GM12865 (cell line): ENCODE results near the gene PTK7.

Experiments used
- DNase-seq: peaks from one replicate; pipeline ENCODE4 v3.0.0; 2010; ENCODE audit warnings: low read depth
- H3K4me3 ChIP-seq: 2 replicates; pipeline ENCODE4 v1.5.1; 2011; ENCODE audit warnings: mild to moderate bottlenecking, low read depth, low read length, control low read depth
- CTCF ChIP-seq: IDR thresholded peaks from 2 replicates; pipeline ENCODE4 v1.5.1; 2011; ENCODE audit warnings: low read length, control low read depth, low read depth, inconsistent platforms; ENCODE audit not compliant: insufficient read depth; ENCODE audit errors: missing control alignments

PTK7 gene

GRCh38 chr6:43093436-43094289 lies 17.5 kb downstream of the PTK7 start:
- no peak for TF ChIP-seq CTCF
- no peak for DNase-seq
- no peak overlapping the region for H3K4me3 ChIP-seq

GRCh38 chr6:43095939-43096338 lies 19.8 kb downstream of the PTK7 start:
- no peak overlapping the region; the same call in 1 of the 2 replicates for H3K4me3 ChIP-seq
- no peak for TF ChIP-seq CTCF
- peak; percentile 31 for DNase-seq

- no peak for DNase-seq
- TF ChIP-seq CTCF = no peak
- no peak overlapping the region for H3K4me3 ChIP-seq
These were observed 20.5 kb downstream of the PTK7 start for GRCh38 chr6:43096451-43097097.

- no peak overlapping the region for H3K4me3 ChIP-seq
- no peak for TF ChIP-seq CTCF
These were observed 21.0 kb downstream of the PTK7 start for GRCh38 chr6:43097098-43097489.

GRCh38 chr6:43097502-43097901 lies 21.4 kb downstream of the PTK7 start:
- no peak for TF ChIP-seq CTCF
- no peak for DNase-seq
- H3K4me3 ChIP-seq = no peak overlapping the region

More at GRCh38 chr6:43097098-43097489, 21.0 kb downstream of the PTK7 start:
- DNase-seq = no peak

GRCh38 chr6:43101497-43101896 lies 25.4 kb downstream of the PTK7 start:
- H3K4me3 ChIP-seq = no peak overlapping the region
- DNase-seq = no peak
- no peak for TF ChIP-seq CTCF
